Measurements from ENCODE around the gene RC3H2.

DNA sequence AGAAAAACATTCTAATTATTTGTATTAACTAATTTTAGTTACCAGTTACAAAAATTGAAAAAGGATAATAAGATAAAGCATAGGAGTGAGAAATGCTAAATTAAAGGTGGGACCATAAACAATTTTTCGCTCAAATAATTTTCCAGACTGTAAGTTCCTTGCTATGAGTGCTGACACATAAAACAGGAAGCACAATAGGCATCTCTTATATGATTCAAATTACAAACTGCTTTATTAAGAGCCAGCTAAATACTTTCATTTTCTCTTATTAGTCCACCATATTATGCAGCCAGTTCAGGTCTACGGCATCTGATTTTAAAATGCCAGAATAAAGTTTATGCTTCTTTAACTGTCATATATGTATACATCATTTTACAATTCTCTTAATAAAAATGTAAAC is 4.4 kb downstream of the RC3H2 start:
- TF ChIP-seq, protein P1, sequence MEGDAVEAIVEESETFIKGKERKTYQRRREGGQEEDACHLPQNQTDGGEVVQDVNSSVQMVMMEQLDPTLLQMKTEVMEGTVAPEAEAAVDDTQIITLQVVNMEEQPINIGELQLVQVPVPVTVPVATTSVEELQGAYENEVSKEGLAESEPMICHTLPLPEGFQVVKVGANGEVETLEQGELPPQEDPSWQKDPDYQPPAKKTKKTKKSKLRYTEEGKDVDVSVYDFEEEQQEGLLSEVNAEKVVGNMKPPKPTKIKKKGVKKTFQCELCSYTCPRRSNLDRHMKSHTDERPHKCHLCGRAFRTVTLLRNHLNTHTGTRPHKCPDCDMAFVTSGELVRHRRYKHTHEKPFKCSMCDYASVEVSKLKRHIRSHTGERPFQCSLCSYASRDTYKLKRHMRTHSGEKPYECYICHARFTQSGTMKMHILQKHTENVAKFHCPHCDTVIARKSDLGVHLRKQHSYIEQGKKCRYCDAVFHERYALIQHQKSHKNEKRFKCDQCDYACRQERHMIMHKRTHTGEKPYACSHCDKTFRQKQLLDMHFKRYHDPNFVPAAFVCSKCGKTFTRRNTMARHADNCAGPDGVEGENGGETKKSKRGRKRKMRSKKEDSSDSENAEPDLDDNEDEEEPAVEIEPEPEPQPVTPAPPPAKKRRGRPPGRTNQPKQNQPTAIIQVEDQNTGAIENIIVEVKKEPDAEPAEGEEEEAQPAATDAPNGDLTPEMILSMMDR (conservative IDR thresholded peaks at IDR 0.05 in 1 of 2, IDR thresholded peaks at IDR 0.05 in 1 of 2; ENCODE audit: low read depth in 1 of 2, low read length in 2 of 2): no peak
- no peak for TF ChIP-seq EZH2 (IDR thresholded peaks at IDR 0.05; ENCODE audit: low read length, missing control alignments)
